Measurements from ENCODE around the gene FGD1. TPM values are rescaled to one million over a fixed set of nuclear protein-coding genes. Genes with fewer than 3 reads are reported as not detected.

FGD1 gene
- total and polyA plus RNA-seq, 2 of the 8 experiments (the other 6 are each of a cell fraction or from before 2014, with no cell fraction given): 6.8 to 34.9 TPM

DNA sequence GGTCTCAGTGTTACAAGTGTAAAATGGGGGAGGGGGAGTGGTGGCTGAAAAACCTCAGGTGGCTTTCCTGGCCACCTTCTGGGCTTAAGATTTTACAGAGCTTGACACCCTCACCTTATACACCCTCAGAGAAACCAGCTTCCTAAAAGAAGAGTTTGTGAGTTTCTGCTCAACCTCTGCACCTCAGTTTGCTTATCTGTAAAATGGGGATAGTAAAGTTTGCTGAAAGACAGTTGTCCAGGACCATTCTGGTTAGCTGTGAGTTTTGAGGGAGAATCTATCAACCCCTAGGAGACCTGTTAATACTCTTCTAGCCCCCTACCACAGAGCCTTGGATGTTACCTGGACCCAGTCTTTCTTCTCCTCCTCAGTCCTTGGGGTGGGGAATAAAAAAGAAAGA lies 46.1 kb downstream of the FGD1 start:
- H2BK120ac ChIP-seq (replicated peaks; ENCODE audit: low read depth, low read length): no peak overlapping the region
- no peak for FAIRE-seq
- no peak for TF ChIP-seq TAF7 (optimal IDR thresholded peaks at IDR 0.05; ENCODE audit: borderline replicate concordance, low read depth, low read length)
- TF ChIP-seq SIN3A (conservative IDR thresholded peaks at IDR 0.05 in 1 of 2, IDR thresholded peaks at IDR 0.05 in 1 of 2; ENCODE audit: low read depth in 1 of 2, low read length in 2 of 2): no peak
- TF ChIP-seq HDAC6 (IDR thresholded peaks at IDR 0.05; ENCODE audit: low read depth, low read length): no peak
- no peak for TF ChIP-seq SP1 (IDR thresholded peaks at IDR 0.05; ENCODE audit: low read depth, low read length)
- no peak for TF ChIP-seq KDM4A (IDR thresholded peaks at IDR 0.05; ENCODE audit: low read depth, low read length, severe bottlenecking)
- no peak for TF ChIP-seq TEAD4 (IDR thresholded peaks at IDR 0.05; ENCODE audit: low read depth, low read length)
- no peak for TF ChIP-seq RFX5 (IDR thresholded peaks at IDR 0.05; ENCODE audit: borderline replicate concordance, low read depth, low read length)
- no peak for TF ChIP-seq HDAC2 (IDR thresholded peaks at IDR 0.05; ENCODE audit: borderline replicate concordance in 1 of 2, low read depth in 2 of 2, low read length in 2 of 2)
- no peak for TF ChIP-seq ATF2 (IDR thresholded peaks at IDR 0.05; ENCODE audit: low read length)
- TF ChIP-seq, protein P1, sequence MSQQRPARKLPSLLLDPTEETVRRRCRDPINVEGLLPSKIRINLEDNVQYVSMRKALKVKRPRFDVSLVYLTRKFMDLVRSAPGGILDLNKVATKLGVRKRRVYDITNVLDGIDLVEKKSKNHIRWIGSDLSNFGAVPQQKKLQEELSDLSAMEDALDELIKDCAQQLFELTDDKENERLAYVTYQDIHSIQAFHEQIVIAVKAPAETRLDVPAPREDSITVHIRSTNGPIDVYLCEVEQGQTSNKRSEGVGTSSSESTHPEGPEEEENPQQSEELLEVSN (IDR thresholded peaks at IDR 0.05): no peak
- no peak for TF ChIP-seq SIX5 (IDR thresholded peaks at IDR 0.05; ENCODE audit: low read depth, low read length)
- TF ChIP-seq MAX (IDR thresholded peaks at IDR 0.05): no peak
- TF ChIP-seq BRCA1 (IDR thresholded peaks at IDR 0.05; ENCODE audit: low read depth, low read length): no peak

More for the DNA sequence above, 46.1 kb downstream of the FGD1 start:
- no peak overlapping the region for H3K9ac ChIP-seq (replicated peaks in 1 of 4; ENCODE audit: extremely low read depth in 1 of 4, low read depth in 3 of 4, low read length in 3 of 4)
- no peak overlapping the region for H3K56ac ChIP-seq (replicated peaks; ENCODE audit: insufficient read length, low read depth, low read length)
- no peak overlapping the region for H3K23ac ChIP-seq (ENCODE audit: insufficient read length)
- H4K5ac ChIP-seq (ENCODE audit: insufficient read length, low read depth, low read length): no peak overlapping the region
- no peaks in the 10 kb centered on the region for H4K20me1 ChIP-seq (replicated peaks in 1 of 2; ENCODE audit: control insufficient read depth in 1 of 2, insufficient read depth in 2 of 2, low read length in 2 of 2)
- no peak overlapping the region for H3K4ac ChIP-seq (replicated peaks; ENCODE audit: insufficient read length, low read depth, low read length)
- H4K91ac ChIP-seq (replicated peaks; ENCODE audit: insufficient read length, low read length): no peak overlapping the region
- H3K79me2 ChIP-seq (ENCODE audit: control insufficient read depth in 1 of 2, insufficient read depth in 2 of 2, low read length in 2 of 2): no peaks in the 10 kb centered on the region
- no peaks in the 10 kb centered on the region for H3K23me2 ChIP-seq (ENCODE audit: low read depth, low read length)
- H2BK15ac ChIP-seq (ENCODE audit: low read length): no peak overlapping the region
- peaks cover 2 to 21% (median 13%) of the 10 kb centered on the region in 4 experiments; a peak in 6 of 8 replicates for H3K36me3 ChIP-seq (ENCODE audit: control insufficient read depth in 2 of 4, insufficient read depth in 4 of 4, low read length in 3 of 4)
- no peak overlapping the region for H3K14ac ChIP-seq (ENCODE audit: insufficient read length)
- no peaks in the 10 kb centered on the region for H3K27me3 ChIP-seq (replicated peaks in 1 of 4; ENCODE audit: control insufficient read depth in 3 of 4, extremely low read depth in 1 of 4, insufficient read depth in 3 of 4, low read length in 3 of 4)
- H3K4me2 ChIP-seq (ENCODE audit: insufficient read depth in 1 of 2, low read depth in 2 of 2, low read length in 2 of 2): no peak overlapping the region
- H3K4me1 ChIP-seq (replicated peaks in 1 of 4; ENCODE audit: control insufficient read depth in 3 of 4, insufficient read depth in 4 of 4, low read length in 3 of 4): peaks cover 0 to 3% (median 2%) of the 10 kb centered on the region in 4 experiments; a peak in 5 of 7 replicates
- ChIA-PET CTCF (ENCODE audit: partially characterized antibody) (no interaction called here), POLR2A (ENCODE audit: partially characterized antibody) (no interaction called here)
- H2BK20ac ChIP-seq (ENCODE audit: low read length): no peak overlapping the region
- H2AK5ac ChIP-seq (ENCODE audit: low read depth, low read length): no peak overlapping the region
- no peak overlapping the region for H2BK12ac ChIP-seq (ENCODE audit: low read depth, low read length)
- no peak overlapping the region for H3K4me3 ChIP-seq (ENCODE audit: extremely low read depth in 1 of 4, insufficient read depth in 2 of 4, low read depth in 3 of 4, low read length in 4 of 4)
- no peak overlapping the region for H4K8ac ChIP-seq (ENCODE audit: extremely low read depth, insufficient read depth, low read length)
- H3K18ac ChIP-seq (ENCODE audit: extremely low read depth, low read length): no peak overlapping the region
- no peaks in the 10 kb centered on the region for H3K9me3 ChIP-seq (ENCODE audit: insufficient read depth in 2 of 2, low read depth in 1 of 2, low read length in 1 of 2)
- no peak for DNase-seq (ENCODE audit: low read depth in 1 of 2, low spot score in 2 of 2)
- H3K27ac ChIP-seq (ENCODE audit: low read depth, low read length): no peak overlapping the region
- H2BK5ac ChIP-seq (ENCODE audit: low read depth, low read length): no peak overlapping the region
- no peaks in the 10 kb centered on the region for H3K79me1 ChIP-seq (ENCODE audit: low read depth, low read length)
- H2AFZ ChIP-seq (ENCODE audit: low read length): no peak overlapping the region
